ENCODE measurements around the gene RAB1B.
A peak's percentile ranks its signal among the peaks of the same experiment; 100 is the strongest.

DNA sequence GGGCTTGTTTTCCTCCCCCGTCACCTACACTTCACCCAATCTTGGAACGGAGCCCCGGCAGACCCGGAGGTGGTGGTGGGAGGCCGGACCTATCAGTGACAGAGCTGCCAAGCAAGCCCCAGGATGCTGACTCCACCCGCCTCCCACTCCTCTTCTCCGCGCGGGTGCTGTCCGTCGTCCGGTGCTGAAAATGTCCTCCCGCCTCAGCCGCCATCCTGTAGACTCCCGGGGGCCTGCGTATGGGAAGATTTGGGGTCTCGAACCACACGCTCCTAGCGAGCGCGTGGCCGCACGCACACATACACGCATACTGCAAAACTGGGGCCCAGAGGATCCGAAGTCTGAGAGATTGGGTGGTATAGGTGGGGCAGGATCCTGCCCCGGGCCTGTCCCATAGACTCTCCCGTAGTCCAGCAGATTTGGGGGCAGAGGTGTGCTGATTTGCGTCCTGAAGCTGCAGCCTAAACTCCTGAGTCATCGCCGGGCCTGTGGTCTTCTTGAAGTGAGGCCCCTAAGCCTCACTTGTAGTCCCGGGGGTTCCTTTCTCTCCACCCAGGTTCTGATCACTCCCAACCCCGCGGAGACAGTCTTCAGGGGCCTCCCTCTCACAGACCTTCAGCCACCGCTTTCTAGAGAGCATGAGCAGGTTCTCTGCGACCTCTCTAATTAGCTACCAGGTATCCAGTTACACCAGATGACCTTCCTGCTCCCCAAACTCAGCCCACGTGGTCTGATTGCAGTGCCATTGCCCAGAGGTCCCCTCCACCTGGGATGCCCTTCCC lies 21.3 kb downstream of the RAB1B start:
- TF ChIP-seq, protein P1, sequence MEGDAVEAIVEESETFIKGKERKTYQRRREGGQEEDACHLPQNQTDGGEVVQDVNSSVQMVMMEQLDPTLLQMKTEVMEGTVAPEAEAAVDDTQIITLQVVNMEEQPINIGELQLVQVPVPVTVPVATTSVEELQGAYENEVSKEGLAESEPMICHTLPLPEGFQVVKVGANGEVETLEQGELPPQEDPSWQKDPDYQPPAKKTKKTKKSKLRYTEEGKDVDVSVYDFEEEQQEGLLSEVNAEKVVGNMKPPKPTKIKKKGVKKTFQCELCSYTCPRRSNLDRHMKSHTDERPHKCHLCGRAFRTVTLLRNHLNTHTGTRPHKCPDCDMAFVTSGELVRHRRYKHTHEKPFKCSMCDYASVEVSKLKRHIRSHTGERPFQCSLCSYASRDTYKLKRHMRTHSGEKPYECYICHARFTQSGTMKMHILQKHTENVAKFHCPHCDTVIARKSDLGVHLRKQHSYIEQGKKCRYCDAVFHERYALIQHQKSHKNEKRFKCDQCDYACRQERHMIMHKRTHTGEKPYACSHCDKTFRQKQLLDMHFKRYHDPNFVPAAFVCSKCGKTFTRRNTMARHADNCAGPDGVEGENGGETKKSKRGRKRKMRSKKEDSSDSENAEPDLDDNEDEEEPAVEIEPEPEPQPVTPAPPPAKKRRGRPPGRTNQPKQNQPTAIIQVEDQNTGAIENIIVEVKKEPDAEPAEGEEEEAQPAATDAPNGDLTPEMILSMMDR (IDR thresholded peaks at IDR 0.05 in 2 of 3, conservative IDR thresholded peaks at IDR 0.05 in 1 of 3; ENCODE audit: control insufficient read depth in 2 of 3, extremely low read depth in 1 of 3, insufficient read depth in 1 of 3, low read depth in 3 of 3, low read length in 3 of 3): no peak
- TF ChIP-seq RCOR1 (conservative IDR thresholded peaks at IDR 0.05; ENCODE audit: low read depth, low read length): peak; percentile 89; the same call in 1 of the 2 replicates
- no peak; the same call in 1 of the 2 replicates for TF ChIP-seq POLR2AphosphoS5 (IDR thresholded peaks at IDR 0.05; ENCODE audit: low read length)
- TF ChIP-seq, protein P2, sequence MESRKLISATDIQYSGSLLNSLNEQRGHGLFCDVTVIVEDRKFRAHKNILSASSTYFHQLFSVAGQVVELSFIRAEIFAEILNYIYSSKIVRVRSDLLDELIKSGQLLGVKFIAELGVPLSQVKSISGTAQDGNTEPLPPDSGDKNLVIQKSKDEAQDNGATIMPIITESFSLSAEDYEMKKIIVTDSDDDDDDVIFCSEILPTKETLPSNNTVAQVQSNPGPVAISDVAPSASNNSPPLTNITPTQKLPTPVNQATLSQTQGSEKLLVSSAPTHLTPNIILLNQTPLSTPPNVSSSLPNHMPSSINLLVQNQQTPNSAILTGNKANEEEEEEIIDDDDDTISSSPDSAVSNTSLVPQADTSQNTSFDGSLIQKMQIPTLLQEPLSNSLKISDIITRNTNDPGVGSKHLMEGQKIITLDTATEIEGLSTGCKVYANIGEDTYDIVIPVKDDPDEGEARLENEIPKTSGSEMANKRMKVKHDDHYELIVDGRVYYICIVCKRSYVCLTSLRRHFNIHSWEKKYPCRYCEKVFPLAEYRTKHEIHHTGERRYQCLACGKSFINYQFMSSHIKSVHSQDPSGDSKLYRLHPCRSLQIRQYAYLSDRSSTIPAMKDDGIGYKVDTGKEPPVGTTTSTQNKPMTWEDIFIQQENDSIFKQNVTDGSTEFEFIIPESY (IDR thresholded peaks at IDR 0.05): no peak
- TF ChIP-seq, protein P3, sequence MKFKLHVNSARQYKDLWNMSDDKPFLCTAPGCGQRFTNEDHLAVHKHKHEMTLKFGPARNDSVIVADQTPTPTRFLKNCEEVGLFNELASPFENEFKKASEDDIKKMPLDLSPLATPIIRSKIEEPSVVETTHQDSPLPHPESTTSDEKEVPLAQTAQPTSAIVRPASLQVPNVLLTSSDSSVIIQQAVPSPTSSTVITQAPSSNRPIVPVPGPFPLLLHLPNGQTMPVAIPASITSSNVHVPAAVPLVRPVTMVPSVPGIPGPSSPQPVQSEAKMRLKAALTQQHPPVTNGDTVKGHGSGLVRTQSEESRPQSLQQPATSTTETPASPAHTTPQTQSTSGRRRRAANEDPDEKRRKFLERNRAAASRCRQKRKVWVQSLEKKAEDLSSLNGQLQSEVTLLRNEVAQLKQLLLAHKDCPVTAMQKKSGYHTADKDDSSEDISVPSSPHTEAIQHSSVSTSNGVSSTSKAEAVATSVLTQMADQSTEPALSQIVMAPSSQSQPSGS (IDR thresholded peaks at IDR 0.05; ENCODE audit: low read length): no peak
- TF ChIP-seq POLR2A (IDR thresholded peaks at IDR 0.05; ENCODE audit: low read depth, low read length): no peak
- no peak for TF ChIP-seq CEBPB (IDR thresholded peaks at IDR 0.05; ENCODE audit: borderline replicate concordance in 1 of 2, low read depth in 2 of 2, low read length in 2 of 2)
- TF ChIP-seq, protein P4, sequence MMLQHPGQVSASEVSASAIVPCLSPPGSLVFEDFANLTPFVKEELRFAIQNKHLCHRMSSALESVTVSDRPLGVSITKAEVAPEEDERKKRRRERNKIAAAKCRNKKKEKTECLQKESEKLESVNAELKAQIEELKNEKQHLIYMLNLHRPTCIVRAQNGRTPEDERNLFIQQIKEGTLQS (IDR thresholded peaks at IDR 0.05; ENCODE audit: borderline replicate concordance, extremely low read depth, low read depth, low read length): no peak
- TF ChIP-seq JUND (IDR thresholded peaks at IDR 0.05; ENCODE audit: low read depth, low read length): no peak
- TF ChIP-seq CHD4 (IDR thresholded peaks at IDR 0.05): no peak
- no peak for TF ChIP-seq ASH2L (IDR thresholded peaks at IDR 0.05; ENCODE audit: borderline replicate concordance, low read depth)
- TF ChIP-seq FOXK2 (IDR thresholded peaks at IDR 0.05): no peak; the same call in 1 of the 2 replicates
